H7 (cell line): ENCODE results near the gene ZNF564. TPM values are rescaled to one million over a fixed set of nuclear protein-coding genes. Genes with fewer than 3 reads are reported as not detected.
"Not testable (repeated sequence)": the region's sequence is repeated elsewhere in the genome, so short reads cannot be mapped to it uniquely, and the experiment has no call there.

Experiments
- DNase-seq: peaks from one replicate; pipeline ENCODE4 v3.0.0; 2012
- H3K27me3 ChIP-seq: 2 replicates; pipeline ENCODE4 v1.6.0; 2011; ENCODE audit warnings: mild to moderate bottlenecking, low read length; ENCODE audit not compliant: control insufficient read depth, insufficient read depth
- H3K36me3 ChIP-seq: replicated peaks from 2 replicates; pipeline ENCODE4 v1.5.1; 2011; ENCODE audit warnings: low read length; ENCODE audit not compliant: control insufficient read depth, insufficient read depth
- H3K4me3 ChIP-seq: 2 replicates; pipeline ENCODE4 v1.5.1; 2011; ENCODE audit warnings: low read depth, mild to moderate bottlenecking, control low read depth, low read length, moderate library complexity; ENCODE audit not compliant: insufficient read depth
- total RNA-seq: library from RNA; depleted of rRNA; stranded (reverse); fragments of >200 nt; shearing (Covaris generic); gene quantifications from 2 replicates; pipeline ENCODE4 v1.2.3, GENCODE V29; 2014; rRNA removed

ZNF564 gene
- 2.7 and 3.5 TPM in 2 replicates for total RNA-seq

GRCh38 chr19:12551060-12551832, at the start of gene ZNF564:
TSS of gene ZNF564 (minus strand) at chr19:12551482. CDS start at chr19:12551332, 150 bp downstream.
- DNase-seq, result peak; percentile 99
- peaks cover 1% of the 10 kb centered on the region; the same call in 1 of the 2 replicates for H3K36me3 ChIP-seq
- peak within 1 kb of the TSS; percentile 82 for H3K4me3 ChIP-seq
- H3K27me3 ChIP-seq, result no peaks in the 10 kb centered on the region

GRCh38 chr19:12597594-12597993, 46.3 kb upstream of the ZNF564 start:
- Histone ChIP-seq H3K4me3 (no peak overlapping the region), H3K27me3 (no peaks in the 10 kb centered on the region), H3K36me3 (no peaks in the 10 kb centered on the region; the same call in none of the 2 replicates)
- no peak for DNase-seq

- Histone ChIP-seq H3K36me3 (no peaks in the 10 kb centered on the region; the same call in none of the 2 replicates), H3K4me3 (no peak overlapping the region), H3K27me3 (no peaks in the 10 kb centered on the region)
- DNase-seq, result peak; percentile 57
Measured at GRCh38 chr19:12596927-12597548, 45.8 kb upstream of the ZNF564 start.

GRCh38 chr19:12596485-12596884, 45.2 kb upstream of the ZNF564 start:
- no peak overlapping the region for H3K4me3 ChIP-seq
- H3K36me3 ChIP-seq, result no peaks in the 10 kb centered on the region; the same call in none of the 2 replicates
- no peak for DNase-seq
- no peaks in the 10 kb centered on the region for H3K27me3 ChIP-seq

- no peak for DNase-seq
- H3K27me3 ChIP-seq, result no peaks in the 10 kb centered on the region
- H3K4me3 ChIP-seq, result no peak overlapping the region
- peaks cover 14% of the 10 kb centered on the region for H3K36me3 ChIP-seq
Measured at GRCh38 chr19:12581100-12581499, 29.8 kb upstream of the ZNF564 start.

GRCh38 chr19:12580180-12580694, 29.0 kb upstream of the ZNF564 start:
- Histone ChIP-seq H3K27me3 (no peaks in the 10 kb centered on the region), H3K36me3 (peaks cover 14% of the 10 kb centered on the region), H3K4me3 (no peak overlapping the region)
- DNase-seq, result no peak

- no peak for DNase-seq
- Histone ChIP-seq H3K27me3 (no peaks in the 10 kb centered on the region), H3K36me3 (peaks cover 14% of the 10 kb centered on the region), H3K4me3 (no peak overlapping the region)
Measured at GRCh38 chr19:12578641-12579040, 27.4 kb upstream of the ZNF564 start.

- no peaks in the 10 kb centered on the region for H3K36me3 ChIP-seq
- DNase-seq, result no peak
- H3K27me3 ChIP-seq, result no peaks in the 10 kb centered on the region
- H3K4me3 ChIP-seq, result no peak overlapping the region
Measured at GRCh38 chr19:12574036-12574435, 22.8 kb upstream of the ZNF564 start.

- Histone ChIP-seq H3K4me3 (no peak overlapping the region), H3K27me3 (no peaks in the 10 kb centered on the region), H3K36me3 (no peaks in the 10 kb centered on the region)
- no peak for DNase-seq
Measured at GRCh38 chr19:12567951-12568350, 16.7 kb upstream of the ZNF564 start.

- DNase-seq, H3K4me3 ChIP-seq, H3K36me3 ChIP-seq: not testable (repeated sequence)
Measured at GRCh38 chr19:12566380-12566779, 15.1 kb upstream of the ZNF564 start.

GRCh38 chr19:12564016-12564664, 12.9 kb upstream of the ZNF564 start:
- H3K4me3 ChIP-seq, result no peak overlapping the region
- peak; percentile 93 for DNase-seq
- H3K36me3 ChIP-seq, result no peaks in the 10 kb centered on the region
- H3K27me3 ChIP-seq, result no peaks in the 10 kb centered on the region

More at GRCh38 chr19:12566380-12566779, 15.1 kb upstream of the ZNF564 start:
- not testable (repeated sequence) for H3K27me3 ChIP-seq

- H3K36me3 ChIP-seq, result no peaks in the 10 kb centered on the region
- H3K4me3 ChIP-seq, result no peak overlapping the region
- peak; percentile 91 for DNase-seq
- no peaks in the 10 kb centered on the region for H3K27me3 ChIP-seq
Measured at GRCh38 chr19:12555456-12555930, 4.2 kb upstream of the ZNF564 start.

GRCh38 chr19:12546903-12547302, 4.4 kb downstream of the ZNF564 start:
- H3K27me3 ChIP-seq, result no peaks in the 10 kb centered on the region
- peaks cover 3% of the 10 kb centered on the region; the same call in 1 of the 2 replicates for H3K36me3 ChIP-seq
- no peak overlapping the region for H3K4me3 ChIP-seq
- DNase-seq, result no peak

GRCh38 chr19:12546068-12546467, 5.2 kb downstream of the ZNF564 start:
- Histone ChIP-seq H3K27me3 (no peaks in the 10 kb centered on the region), H3K4me3 (no peak overlapping the region), H3K36me3 (peaks cover 3% of the 10 kb centered on the region; the same call in 1 of the 2 replicates)
- no peak for DNase-seq
